ENCODE results near the gene STXBP6.

- TF ChIP-seq RARB (CRISPR knock-in tag; IDR thresholded peaks at IDR 0.05) (no peak), ZFP30 (CRISPR knock-in tag; IDR thresholded peaks at IDR 0.05) (no peak), TOX (CRISPR knock-in tag; IDR thresholded peaks at IDR 0.05; ENCODE audit: borderline replicate concordance) (no peak), ESRRG (CRISPR knock-in tag; IDR thresholded peaks at IDR 0.05) (no peak), PATZ1 (CRISPR knock-in tag; IDR thresholded peaks at IDR 0.05; ENCODE audit: borderline replicate concordance) (no peak), SNAI2 (CRISPR knock-in tag; IDR thresholded peaks at IDR 0.05) (no peak), ZNF565 (CRISPR knock-in tag; conservative IDR thresholded peaks at IDR 0.05; ENCODE audit: low read depth) (no peak), ZNF70 (CRISPR knock-in tag; IDR thresholded peaks at IDR 0.05) (no peak), ZC3H10 (CRISPR knock-in tag; IDR thresholded peaks at IDR 0.05) (no peak), ISL1 (CRISPR knock-in tag; IDR thresholded peaks at IDR 0.05) (no peak), ARNTL (CRISPR knock-in tag; IDR thresholded peaks at IDR 0.05; ENCODE audit: borderline replicate concordance, low read depth) (no peak), TSHZ2 (CRISPR knock-in tag; IDR thresholded peaks at IDR 0.05) (no peak)
- TF ChIP-seq, protein P1, sequence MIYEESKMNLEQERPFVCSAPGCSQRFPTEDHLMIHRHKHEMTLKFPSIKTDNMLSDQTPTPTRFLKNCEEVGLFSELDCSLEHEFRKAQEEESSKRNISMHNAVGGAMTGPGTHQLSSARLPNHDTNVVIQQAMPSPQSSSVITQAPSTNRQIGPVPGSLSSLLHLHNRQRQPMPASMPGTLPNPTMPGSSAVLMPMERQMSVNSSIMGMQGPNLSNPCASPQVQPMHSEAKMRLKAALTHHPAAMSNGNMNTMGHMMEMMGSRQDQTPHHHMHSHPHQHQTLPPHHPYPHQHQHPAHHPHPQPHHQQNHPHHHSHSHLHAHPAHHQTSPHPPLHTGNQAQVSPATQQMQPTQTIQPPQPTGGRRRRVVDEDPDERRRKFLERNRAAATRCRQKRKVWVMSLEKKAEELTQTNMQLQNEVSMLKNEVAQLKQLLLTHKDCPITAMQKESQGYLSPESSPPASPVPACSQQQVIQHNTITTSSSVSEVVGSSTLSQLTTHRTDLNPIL (CRISPR knock-in tag; IDR thresholded peaks at IDR 0.05; ENCODE audit: low read depth): no peak
- TF ChIP-seq, protein P2, sequence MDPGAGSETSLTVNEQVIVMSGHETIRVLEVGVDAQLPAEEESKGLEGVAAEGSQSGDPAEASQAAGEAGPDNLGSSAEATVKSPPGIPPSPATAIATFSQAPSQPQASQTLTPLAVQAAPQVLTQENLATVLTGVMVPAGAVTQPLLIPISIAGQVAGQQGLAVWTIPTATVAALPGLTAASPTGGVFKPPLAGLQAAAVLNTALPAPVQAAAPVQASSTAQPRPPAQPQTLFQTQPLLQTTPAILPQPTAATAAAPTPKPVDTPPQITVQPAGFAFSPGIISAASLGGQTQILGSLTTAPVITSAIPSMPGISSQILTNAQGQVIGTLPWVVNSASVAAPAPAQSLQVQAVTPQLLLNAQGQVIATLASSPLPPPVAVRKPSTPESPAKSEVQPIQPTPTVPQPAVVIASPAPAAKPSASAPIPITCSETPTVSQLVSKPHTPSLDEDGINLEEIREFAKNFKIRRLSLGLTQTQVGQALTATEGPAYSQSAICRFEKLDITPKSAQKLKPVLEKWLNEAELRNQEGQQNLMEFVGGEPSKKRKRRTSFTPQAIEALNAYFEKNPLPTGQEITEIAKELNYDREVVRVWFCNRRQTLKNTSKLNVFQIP (CRISPR knock-in tag; IDR thresholded peaks at IDR 0.05; ENCODE audit: borderline replicate concordance, low read depth): no peak
Measured at GRCh38 chr14:24965934-24966578, 83.9 kb downstream of the STXBP6 start.
